ENCODE data around the gene STAG1.

GRCh38 chr3:136377508-136377907 lies 374.7 kb downstream of the STAG1 start:
- TF ChIP-seq CTCF (conservative IDR thresholded peaks at IDR 0.05; ENCODE audit: low read length) (no peak), EZH2phosphoT487 (IDR thresholded peaks at IDR 0.05; ENCODE audit: borderline replicate concordance) (no peak)

All from Loucy (cell line).